ENCODE data around the gene ARMC12. TPM values are rescaled to one million over a fixed set of nuclear protein-coding genes. Genes with fewer than 3 reads are reported as not detected.

The ARMC12 gene
- total RNA-seq, 1 donor from 2014 or later = not detected

DNA sequence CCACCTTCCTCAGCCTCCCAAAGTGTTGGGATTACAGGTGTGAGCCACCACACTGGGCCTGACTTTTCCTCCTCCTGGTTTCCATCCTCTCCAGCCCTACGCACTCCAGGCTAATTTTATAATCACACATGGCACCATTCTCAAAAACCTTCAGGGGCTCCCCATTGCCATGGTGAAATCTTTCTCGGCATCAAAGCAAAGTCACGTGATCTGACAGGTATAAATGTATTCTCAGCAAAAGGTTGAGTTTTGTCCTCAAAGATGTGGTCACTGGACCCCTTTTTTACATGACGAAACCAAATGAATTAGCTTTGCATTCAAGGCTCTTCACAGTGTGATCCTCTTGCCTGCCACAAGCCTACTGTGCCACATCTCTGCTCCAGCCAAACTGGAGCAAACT lies 15.5 kb downstream of the ARMC12 start:
- Histone ChIP-seq H3K9me3 (no peaks in the 10 kb centered on the region), H3K27me3 (no peaks in the 10 kb centered on the region), H3K36me3 (no peaks in the 10 kb centered on the region), H3K27ac (no peak overlapping the region), H3K4me1 (no peaks in the 10 kb centered on the region), H3K4me3 (no peak overlapping the region)
- intact Hi-C loops (cut with DNase I) = no loop called here
- DNase-seq (ENCODE audit: extremely low spot score in 2 of 2) = no peak
- TF ChIP-seq CTCF (IDR thresholded peaks at IDR 0.05) (no peak), POLR2A (IDR thresholded peaks at IDR 0.05) (no peak), POLR2AphosphoS5 (IDR thresholded peaks at IDR 0.05; ENCODE audit: insufficient read depth in 1 of 2, low read depth in 1 of 2) (no peak)

DNA sequence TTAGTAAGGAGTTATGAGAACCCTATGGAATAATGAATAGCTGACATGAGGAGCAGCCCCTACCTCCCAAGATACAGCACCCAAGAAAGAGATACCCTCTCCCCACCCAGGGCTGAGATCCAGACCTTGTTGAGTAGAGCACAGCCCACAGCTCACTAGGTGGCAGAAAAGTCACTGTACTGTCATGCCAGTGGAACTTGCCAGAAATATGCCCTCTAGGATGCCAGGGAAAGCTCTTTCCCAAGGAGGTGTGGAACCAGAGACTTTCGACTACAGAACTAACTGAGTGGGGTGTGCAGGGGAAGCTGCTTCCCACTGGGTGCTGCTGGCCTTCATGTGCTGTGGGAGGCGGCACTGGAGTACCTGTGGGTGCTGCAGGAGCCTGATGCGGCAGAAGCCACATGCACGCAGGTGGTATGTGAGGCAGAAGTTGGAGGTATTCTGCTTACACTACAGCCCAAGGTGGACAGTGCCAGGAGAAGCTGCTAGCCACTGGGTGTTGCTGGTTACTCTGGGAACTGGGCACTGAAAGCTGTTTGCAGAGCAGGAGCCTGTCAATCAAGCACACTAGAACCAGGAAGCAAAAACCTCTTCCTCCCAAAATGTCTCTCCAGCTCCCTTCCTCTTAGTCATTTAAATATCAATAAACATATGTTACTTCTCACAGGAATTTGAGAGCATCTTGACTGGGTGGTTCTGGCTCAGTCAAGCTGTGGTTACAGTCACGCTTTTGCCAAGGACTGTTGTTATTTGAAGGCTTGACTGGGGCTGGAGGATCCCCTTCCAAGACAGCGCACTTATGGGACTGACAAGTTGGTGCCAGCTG lies 17.8 kb downstream of the ARMC12 start:
- DNase-seq (ENCODE audit: extremely low spot score in 2 of 2) = no peak
- intact Hi-C loops (cut with DNase I) = no loop called here
- no peaks in the 10 kb centered on the region for H3K36me3 ChIP-seq
- no peaks in the 10 kb centered on the region for H3K4me1 ChIP-seq
- no peak for TF ChIP-seq POLR2A (IDR thresholded peaks at IDR 0.05)
- no peak for TF ChIP-seq POLR2AphosphoS5 (IDR thresholded peaks at IDR 0.05; ENCODE audit: insufficient read depth in 1 of 2, low read depth in 1 of 2)
- TF ChIP-seq CTCF (IDR thresholded peaks at IDR 0.05) = no peak
- H3K9me3 ChIP-seq = no peaks in the 10 kb centered on the region
- no peaks in the 10 kb centered on the region for H3K27me3 ChIP-seq
- H3K4me3 ChIP-seq = no peak overlapping the region
- no peak overlapping the region for H3K27ac ChIP-seq

- no peak overlapping the region for H3K27ac ChIP-seq
- no peak for DNase-seq (ENCODE audit: extremely low spot score in 2 of 2)
- H3K36me3 ChIP-seq = no peaks in the 10 kb centered on the region
- no peak for TF ChIP-seq POLR2AphosphoS5 (IDR thresholded peaks at IDR 0.05; ENCODE audit: insufficient read depth in 1 of 2, low read depth in 1 of 2)
- TF ChIP-seq CTCF (IDR thresholded peaks at IDR 0.05) = no peak
- no peak for TF ChIP-seq POLR2A (IDR thresholded peaks at IDR 0.05)
- intact Hi-C loops (cut with DNase I) = no loop called here
- no peaks in the 10 kb centered on the region for H3K9me3 ChIP-seq
- H3K27me3 ChIP-seq = no peaks in the 10 kb centered on the region
- no peaks in the 10 kb centered on the region for H3K4me1 ChIP-seq
- H3K4me3 ChIP-seq = no peak overlapping the region
These were observed 18.6 kb downstream of the ARMC12 start for GRCh38 chr6:35755278-35755924.

DNA sequence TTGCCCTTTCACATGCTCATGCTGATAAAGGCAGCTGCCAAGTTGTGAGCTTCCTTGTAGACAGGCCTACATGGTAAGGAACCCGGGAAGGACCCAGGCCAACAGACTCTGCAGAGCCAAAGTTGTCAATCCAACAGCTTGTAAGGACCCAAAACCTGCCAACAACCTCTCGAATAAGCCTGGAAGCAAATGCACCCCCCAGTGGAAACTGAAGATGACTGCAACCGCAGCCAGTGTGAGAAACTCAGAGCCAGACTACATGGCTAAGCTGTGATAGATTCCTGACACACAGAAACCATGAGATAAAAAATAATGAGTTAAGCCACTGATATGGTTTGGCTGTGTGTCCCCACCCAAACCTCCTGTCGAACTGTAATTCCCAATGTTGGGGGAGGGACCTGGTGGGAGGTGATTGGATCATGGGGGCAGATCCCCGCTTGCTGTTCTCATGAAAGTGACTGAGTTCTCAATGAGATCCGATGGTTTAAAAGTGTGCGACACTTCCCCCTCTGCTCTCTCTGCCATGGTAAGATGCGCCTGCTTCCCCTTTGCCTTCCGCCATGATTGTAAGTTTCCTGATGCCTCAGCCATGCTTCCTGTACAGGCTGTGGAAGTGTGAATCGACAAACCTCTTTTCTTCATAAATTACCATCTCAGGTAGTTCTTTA lies 20.8 kb downstream of the ARMC12 start:
- H3K4me1 ChIP-seq = no peaks in the 10 kb centered on the region
- no peaks in the 10 kb centered on the region for H3K27me3 ChIP-seq
- H3K9me3 ChIP-seq = no peaks in the 10 kb centered on the region
- no peak for DNase-seq (ENCODE audit: extremely low spot score in 2 of 2)
- no peak overlapping the region for H3K4me3 ChIP-seq
- intact Hi-C loops (cut with DNase I) = no loop called here
- no peak overlapping the region for H3K27ac ChIP-seq
- no peak for TF ChIP-seq CTCF (IDR thresholded peaks at IDR 0.05)
- H3K36me3 ChIP-seq = no peaks in the 10 kb centered on the region
